Loucy (cell line): ENCODE measurements around the gene CDC25A.

Experiments used
- H2AFZ ChIP-seq: fragments of 200-600 bp; sonication (generic); 2 replicates; pipeline ENCODE4 v1.6.0; 2016; ENCODE audit warnings: antibody characterized with exemption, mild to moderate bottlenecking, low read length, moderate library complexity
- H3F3A ChIP-seq: fragments of 200-600 bp; 2 replicates; pipeline ENCODE4 v1.6.0; 2016; ENCODE audit warnings: antibody characterized with exemption, low read depth, mild to moderate bottlenecking
- H3K27me3 ChIP-seq: fragments of 200-600 bp; sonication (generic); 2 replicates; pipeline ENCODE4 v1.6.1; 2014; ENCODE audit warnings: low read length, mild to moderate bottlenecking; ENCODE audit not compliant: insufficient read depth, poor library complexity, severe bottlenecking
- H3K36me3 ChIP-seq: fragments of 200-600 bp; sonication (generic); 2 replicates; pipeline ENCODE4 v1.6.1; 2016; ENCODE audit warnings: low read length; ENCODE audit not compliant: insufficient read depth
- H3K4me1 ChIP-seq: fragments of 200-600 bp; sonication (generic); 2 replicates; pipeline ENCODE4 v1.5.1; 2014; ENCODE audit warnings: low read length, mild to moderate bottlenecking; ENCODE audit not compliant: insufficient read depth, poor library complexity, severe bottlenecking
- H3K4me2 ChIP-seq: fragments of 200-600 bp; sonication (generic); 2 replicates; pipeline ENCODE4 v1.6.0; 2014; ENCODE audit warnings: antibody characterized with exemption, low read length, low read depth, mild to moderate bottlenecking; ENCODE audit not compliant: poor library complexity, severe bottlenecking
- H3K4me3 ChIP-seq: fragments of 200-600 bp; sonication (generic); 2 replicates; pipeline ENCODE4 v1.5.1; 2014; ENCODE audit warnings: low read length, mild to moderate bottlenecking, mixed read lengths; ENCODE audit not compliant: poor library complexity, severe bottlenecking
- H3K79me2 ChIP-seq: fragments of 200-600 bp; sonication (generic); 2 replicates; pipeline ENCODE4 v1.6.1; 2014; ENCODE audit warnings: low read length; ENCODE audit not compliant: insufficient read depth
- H3K9ac ChIP-seq: fragments of 200-600 bp; sonication (generic); 2 replicates; pipeline ENCODE4 v1.6.0; 2014; ENCODE audit warnings: mild to moderate bottlenecking, low read depth, low read length, moderate library complexity; ENCODE audit not compliant: poor library complexity, severe bottlenecking
- H3K9me2 ChIP-seq: fragments of 200-600 bp; sonication (generic); replicated peaks from 2 replicates; pipeline ENCODE4 v1.6.1; 2016; ENCODE audit warnings: low read depth, low read length, mixed read lengths
- H3K9me3 ChIP-seq: fragments of 200-600 bp; sonication (generic); 2 replicates; pipeline ENCODE4 v1.6.1; 2014; ENCODE audit warnings: mild to moderate bottlenecking, antibody characterized with exemption, low read length, low read depth; ENCODE audit not compliant: insufficient read depth
- H4K20me1 ChIP-seq: fragments of 200-600 bp; sonication (generic); 2 replicates; pipeline ENCODE4 v1.6.0; 2014; ENCODE audit warnings: antibody characterized with exemption, low read length, mild to moderate bottlenecking; ENCODE audit not compliant: insufficient read depth, poor library complexity, severe bottlenecking
- CTCF ChIP-seq: fragments of 200-600 bp; sonication (generic); conservative IDR thresholded peaks from 2 replicates; pipeline ENCODE4 v1.5.1; 2014; ENCODE audit warnings: mild to moderate bottlenecking, antibody characterized with exemption, low read length
- EZH2phosphoT487 ChIP-seq: fragments of 200-600 bp; IDR thresholded peaks from 2 replicates; pipeline ENCODE4 v1.6.1; 2018; ENCODE audit warnings: antibody characterized with exemption, mild to moderate bottlenecking, moderate library complexity, borderline replicate concordance

CDC25A gene

GRCh38 chr3:48208076-48208475, 19.9 kb upstream of the CDC25A start:
- Histone ChIP-seq H3K27me3 (no peaks in the 10 kb centered on the region), H4K20me1 (no peaks in the 10 kb centered on the region), H2AFZ (no peak overlapping the region), H3K9me2 (no peaks in the 10 kb centered on the region), H3F3A (no peaks in the 10 kb centered on the region), H3K4me1 (no peaks in the 10 kb centered on the region), H3K36me3 (no peaks in the 10 kb centered on the region), H3K9ac (no peak overlapping the region), H3K4me3 (no peak overlapping the region), H3K9me3 (no peaks in the 10 kb centered on the region), H3K79me2 (no peaks in the 10 kb centered on the region), H3K4me2 (no peak overlapping the region)
- TF ChIP-seq EZH2phosphoT487 = no peak
- TF ChIP-seq CTCF = no peak

- no peaks in the 10 kb centered on the region for H4K20me1 ChIP-seq
- no peak overlapping the region for H3K4me3 ChIP-seq
- H3F3A ChIP-seq = no peaks in the 10 kb centered on the region
- TF ChIP-seq CTCF (no peak), EZH2phosphoT487 (no peak)
- no peaks in the 10 kb centered on the region for H3K9me3 ChIP-seq
- no peaks in the 10 kb centered on the region for H3K27me3 ChIP-seq
- no peaks in the 10 kb centered on the region for H3K9me2 ChIP-seq
- no peaks in the 10 kb centered on the region for H3K79me2 ChIP-seq
- H3K4me2 ChIP-seq = no peak overlapping the region
- no peaks in the 10 kb centered on the region for H3K36me3 ChIP-seq
- H3K9ac ChIP-seq = no peak overlapping the region
- no peak overlapping the region for H2AFZ ChIP-seq
- no peaks in the 10 kb centered on the region for H3K4me1 ChIP-seq
Measured at GRCh38 chr3:48202632-48203031, 14.4 kb upstream of the CDC25A start.

- Histone ChIP-seq H3K9ac (no peak overlapping the region), H3K4me3 (no peak overlapping the region), H3K9me3 (no peaks in the 10 kb centered on the region), H3K36me3 (no peaks in the 10 kb centered on the region), H3K4me1 (no peaks in the 10 kb centered on the region), H3F3A (no peaks in the 10 kb centered on the region), H3K4me2 (no peak overlapping the region), H4K20me1 (no peaks in the 10 kb centered on the region), H3K79me2 (no peaks in the 10 kb centered on the region), H3K27me3 (no peaks in the 10 kb centered on the region), H2AFZ (no peak overlapping the region), H3K9me2 (no peaks in the 10 kb centered on the region)
- TF ChIP-seq CTCF = no peak
- no peak for TF ChIP-seq EZH2phosphoT487
Measured at GRCh38 chr3:48199117-48199516, 10.9 kb upstream of the CDC25A start.
